ENCODE data around the gene PSKH1.

DNA sequence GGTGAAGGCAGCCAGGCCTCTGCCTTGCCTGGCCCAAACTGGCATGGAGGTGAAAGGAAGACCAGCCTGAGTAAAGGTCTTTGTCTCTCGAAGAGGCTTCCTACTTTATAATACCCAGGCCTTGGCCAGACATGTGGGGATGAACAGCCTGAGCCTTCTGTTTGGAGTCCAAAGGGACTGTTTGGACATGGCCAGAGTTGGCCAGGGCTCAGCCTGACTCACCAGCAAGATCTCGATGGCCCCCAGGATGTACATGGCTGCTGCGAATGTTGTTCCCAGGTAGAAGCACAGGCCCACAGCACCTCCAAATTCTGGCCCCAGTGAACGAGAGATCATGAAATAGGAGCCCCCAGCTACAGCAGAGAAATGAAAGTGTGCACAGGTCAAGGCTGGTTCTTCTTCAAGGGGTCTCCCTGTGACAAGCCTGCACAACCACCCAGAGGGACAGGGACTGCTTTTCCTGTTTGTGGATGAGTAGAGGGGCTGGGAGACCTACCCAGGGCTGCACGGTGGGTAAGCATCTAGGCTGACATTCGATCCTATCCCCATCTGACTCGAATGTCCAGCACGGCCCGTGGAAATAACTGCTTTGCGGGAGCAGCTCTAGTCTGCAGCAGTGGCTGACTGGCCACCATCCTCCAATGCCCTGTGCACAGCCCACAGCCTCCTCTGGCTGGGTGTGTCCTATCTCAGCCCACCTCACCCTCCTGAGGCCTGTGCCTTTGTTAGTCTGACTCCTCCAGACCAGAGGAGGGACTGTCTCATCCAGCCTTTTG lies 61.6 kb downstream of the PSKH1 start:
- no peak for TF ChIP-seq RARB (CRISPR knock-in tag; IDR thresholded peaks at IDR 0.05)
- no peak for TF ChIP-seq ESRRG (CRISPR knock-in tag; IDR thresholded peaks at IDR 0.05)
- TF ChIP-seq, protein P1, sequence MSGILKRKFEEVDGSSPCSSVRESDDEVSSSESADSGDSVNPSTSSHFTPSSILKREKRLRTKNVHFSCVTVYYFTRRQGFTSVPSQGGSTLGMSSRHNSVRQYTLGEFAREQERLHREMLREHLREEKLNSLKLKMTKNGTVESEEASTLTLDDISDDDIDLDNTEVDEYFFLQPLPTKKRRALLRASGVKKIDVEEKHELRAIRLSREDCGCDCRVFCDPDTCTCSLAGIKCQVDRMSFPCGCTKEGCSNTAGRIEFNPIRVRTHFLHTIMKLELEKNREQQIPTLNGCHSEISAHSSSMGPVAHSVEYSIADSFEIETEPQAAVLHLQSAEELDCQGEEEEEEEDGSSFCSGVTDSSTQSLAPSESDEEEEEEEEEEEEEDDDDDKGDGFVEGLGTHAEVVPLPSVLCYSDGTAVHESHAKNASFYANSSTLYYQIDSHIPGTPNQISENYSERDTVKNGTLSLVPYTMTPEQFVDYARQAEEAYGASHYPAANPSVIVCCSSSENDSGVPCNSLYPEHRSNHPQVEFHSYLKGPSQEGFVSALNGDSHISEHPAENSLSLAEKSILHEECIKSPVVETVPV (CRISPR knock-in tag; IDR thresholded peaks at IDR 0.05): no peak
- TF ChIP-seq ARNTL (CRISPR knock-in tag; IDR thresholded peaks at IDR 0.05; ENCODE audit: borderline replicate concordance, low read depth): no peak
- no peak for TF ChIP-seq TCF4 (CRISPR knock-in tag; IDR thresholded peaks at IDR 0.05; ENCODE audit: borderline replicate concordance)
- no peak for TF ChIP-seq ZNF565 (CRISPR knock-in tag; conservative IDR thresholded peaks at IDR 0.05; ENCODE audit: low read depth)
- no peak for TF ChIP-seq PPARA (CRISPR knock-in tag; IDR thresholded peaks at IDR 0.05; ENCODE audit: borderline replicate concordance)
- no peak for TF ChIP-seq ZC3H10 (CRISPR knock-in tag; IDR thresholded peaks at IDR 0.05)
- TF ChIP-seq CSDC2 (CRISPR knock-in tag; IDR thresholded peaks at IDR 0.05): no peak
- TF ChIP-seq, protein P2, sequence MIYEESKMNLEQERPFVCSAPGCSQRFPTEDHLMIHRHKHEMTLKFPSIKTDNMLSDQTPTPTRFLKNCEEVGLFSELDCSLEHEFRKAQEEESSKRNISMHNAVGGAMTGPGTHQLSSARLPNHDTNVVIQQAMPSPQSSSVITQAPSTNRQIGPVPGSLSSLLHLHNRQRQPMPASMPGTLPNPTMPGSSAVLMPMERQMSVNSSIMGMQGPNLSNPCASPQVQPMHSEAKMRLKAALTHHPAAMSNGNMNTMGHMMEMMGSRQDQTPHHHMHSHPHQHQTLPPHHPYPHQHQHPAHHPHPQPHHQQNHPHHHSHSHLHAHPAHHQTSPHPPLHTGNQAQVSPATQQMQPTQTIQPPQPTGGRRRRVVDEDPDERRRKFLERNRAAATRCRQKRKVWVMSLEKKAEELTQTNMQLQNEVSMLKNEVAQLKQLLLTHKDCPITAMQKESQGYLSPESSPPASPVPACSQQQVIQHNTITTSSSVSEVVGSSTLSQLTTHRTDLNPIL (CRISPR knock-in tag; IDR thresholded peaks at IDR 0.05; ENCODE audit: low read depth): no peak
- TF ChIP-seq OSR1 (CRISPR knock-in tag; IDR thresholded peaks at IDR 0.05): no peak
- TF ChIP-seq ISL1 (CRISPR knock-in tag; IDR thresholded peaks at IDR 0.05): no peak
- TF ChIP-seq GLIS3 (CRISPR knock-in tag; IDR thresholded peaks at IDR 0.05): no peak
- TF ChIP-seq ZFP30 (CRISPR knock-in tag; IDR thresholded peaks at IDR 0.05): no peak
